SH-SY5Y (cell line): Measurements from ENCODE around the gene PSMC1.

Experiments used
- GATA2 ChIP-seq: IDR thresholded peaks from 2 replicates; pipeline ENCODE4 v1.6.1; 2011; ENCODE audit warnings: mild to moderate bottlenecking, low read depth, low read length
- GATA3 ChIP-seq: IDR thresholded peaks from 2 replicates; pipeline ENCODE4 v1.6.1; 2011; ENCODE audit warnings: low read depth, mild to moderate bottlenecking, low read length, moderate library complexity

Gene PSMC1

DNA sequence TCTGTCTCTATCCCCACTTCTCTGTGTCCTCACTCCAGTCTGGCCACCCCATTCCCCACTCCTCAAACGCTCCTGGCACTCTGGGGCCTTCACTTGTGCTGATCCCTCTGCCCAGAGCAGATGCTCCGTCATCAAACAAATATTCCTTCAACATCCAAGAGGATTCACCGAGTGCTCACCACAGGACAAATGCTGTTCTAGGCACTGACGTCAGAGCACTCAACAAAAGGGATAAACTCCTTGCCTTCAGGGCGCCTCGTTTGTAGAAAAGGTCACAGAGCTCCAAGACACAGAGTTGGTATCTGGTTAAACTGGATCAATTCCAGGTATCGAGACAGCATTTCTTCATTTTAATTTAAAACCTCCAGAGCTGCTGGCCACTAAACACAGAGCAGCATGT lies 35.3 kb downstream of the PSMC1 start:
- TF ChIP-seq GATA2 (no peak), GATA3 (no peak)

DNA sequence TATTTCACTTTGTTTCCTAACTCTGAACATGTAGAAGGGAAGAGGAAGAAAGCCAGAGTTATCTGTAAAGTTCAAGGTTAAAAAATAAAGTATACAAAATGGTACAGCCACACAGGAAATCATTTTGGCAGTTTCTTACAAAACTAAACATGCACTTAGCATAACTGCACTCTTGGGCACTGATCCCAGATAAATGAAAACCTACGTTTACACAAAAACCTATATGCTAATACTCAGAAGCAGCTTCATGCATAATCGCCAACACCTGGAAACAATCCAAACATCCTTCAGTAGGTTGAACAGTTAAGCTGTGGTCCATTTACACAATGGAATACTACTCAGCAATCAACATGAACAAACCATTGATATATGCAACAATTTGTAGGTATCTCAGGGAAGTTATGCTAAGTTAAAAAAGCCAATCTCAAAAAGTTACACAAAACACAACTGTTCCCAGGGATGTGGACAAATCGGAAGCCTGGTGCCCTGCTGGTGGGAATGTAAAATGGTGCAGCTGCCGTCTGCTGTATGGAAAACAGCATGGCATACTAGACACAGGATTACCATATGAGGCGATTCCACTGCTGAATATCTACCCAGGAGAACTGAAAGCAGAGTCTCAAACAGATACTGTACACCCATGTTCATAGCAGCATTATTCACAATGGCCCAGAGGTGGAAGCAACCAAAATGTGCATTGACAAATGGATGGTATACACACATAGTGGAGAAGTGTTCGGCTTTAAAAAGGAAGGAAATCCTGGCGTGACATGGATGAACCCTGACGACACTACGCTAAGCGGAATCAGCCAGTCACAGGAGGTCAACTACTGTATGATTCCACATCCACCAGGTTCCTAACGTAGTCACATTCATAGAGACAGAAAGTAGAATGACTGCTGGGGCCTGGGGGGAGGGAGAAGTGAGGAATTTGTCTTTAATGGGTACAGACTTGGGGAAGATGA lies 37.7 kb downstream of the PSMC1 start:
- no peak for TF ChIP-seq GATA3
- no peak for TF ChIP-seq GATA2

DNA sequence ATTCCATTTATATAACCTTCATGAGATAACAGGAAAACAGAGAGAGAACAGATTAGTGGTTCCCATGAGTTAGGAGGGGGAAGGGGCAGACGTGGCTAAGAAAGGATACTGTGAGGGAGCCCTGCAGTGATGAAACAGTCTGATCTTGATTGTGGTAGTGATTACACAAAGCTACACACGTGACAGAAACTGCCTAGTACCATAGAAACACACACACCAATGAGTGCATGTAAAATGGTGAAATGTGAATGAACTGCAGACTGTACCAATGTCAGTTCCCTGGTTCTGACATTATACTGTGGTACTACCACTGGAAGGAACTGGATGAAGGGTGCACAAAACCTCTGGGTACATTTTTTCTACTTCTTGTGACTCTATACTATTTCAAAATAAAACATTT lies 38.5 kb downstream of the PSMC1 start:
- TF ChIP-seq GATA2 (no peak), GATA3 (no peak)

DNA sequence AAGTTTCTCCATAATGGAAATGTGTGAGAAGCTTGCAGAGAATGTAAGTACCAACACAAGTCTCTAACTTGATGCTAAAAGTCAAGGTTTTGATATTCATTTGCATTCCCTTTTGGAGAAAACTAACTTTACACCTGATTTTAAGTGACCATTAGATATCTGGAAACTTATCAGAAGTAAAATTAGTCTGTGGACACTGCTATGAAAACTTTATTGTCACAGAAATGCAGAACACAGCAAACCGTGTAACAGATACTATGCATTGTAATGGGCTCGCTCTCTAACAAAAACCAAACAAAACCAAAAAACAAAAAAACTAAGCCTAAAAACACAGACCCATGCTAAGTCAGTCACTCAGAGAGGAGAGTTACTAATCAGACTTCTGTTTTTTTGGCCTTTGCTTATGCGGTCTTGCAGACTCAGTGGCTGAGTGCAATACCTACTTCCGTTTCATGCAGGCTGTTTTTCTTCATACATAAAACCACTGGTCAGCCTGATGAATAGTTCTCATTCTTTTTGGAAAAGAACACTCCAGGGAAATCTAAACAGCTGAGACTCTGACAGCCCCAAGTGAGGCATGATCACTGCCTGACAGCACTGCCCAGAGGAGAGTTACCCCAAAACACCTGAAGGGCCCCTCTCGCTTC lies 39.6 kb downstream of the PSMC1 start:
- TF ChIP-seq GATA3 (no peak), GATA2 (no peak)

GRCh38 chr14:90296641-90297040 lies 40.3 kb downstream of the PSMC1 start:
- TF ChIP-seq GATA2: no peak
- no peak for TF ChIP-seq GATA3

DNA sequence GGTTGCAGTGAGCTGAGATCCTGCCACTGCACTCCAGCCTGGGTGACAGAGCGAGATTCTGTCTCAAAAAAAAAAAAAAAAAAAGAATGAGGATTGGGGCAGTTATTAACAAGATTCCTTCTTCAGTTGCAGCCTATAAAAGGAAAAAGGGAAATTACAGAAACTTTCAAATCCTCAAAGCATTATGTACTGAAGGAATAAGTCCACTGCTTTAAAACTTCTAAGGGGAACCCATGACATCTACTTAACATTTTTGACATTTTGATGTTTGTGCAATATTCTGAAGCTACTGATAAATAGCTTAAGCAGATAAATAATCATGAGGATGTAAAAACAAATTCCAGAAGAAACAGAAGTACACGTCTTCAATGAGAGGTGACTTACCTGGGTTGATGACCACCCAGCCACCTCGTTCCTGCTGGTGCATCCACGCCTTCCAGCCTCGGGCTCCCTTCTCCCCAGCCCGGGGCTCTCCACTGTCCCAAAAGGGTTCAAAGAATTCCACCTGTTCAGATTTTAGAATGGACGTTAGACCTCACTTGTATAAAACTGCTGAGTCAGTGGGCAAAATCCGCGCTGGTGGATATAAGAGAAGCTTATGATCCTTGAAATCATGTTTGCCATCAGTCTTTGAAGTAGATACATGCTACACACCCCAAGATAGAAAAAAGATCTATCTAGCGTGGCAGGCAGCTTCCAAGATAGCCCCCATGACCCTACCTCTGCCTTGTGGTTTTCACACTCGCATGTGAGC lies 41.7 kb downstream of the PSMC1 start:
- no peak for TF ChIP-seq GATA3
- no peak for TF ChIP-seq GATA2

DNA sequence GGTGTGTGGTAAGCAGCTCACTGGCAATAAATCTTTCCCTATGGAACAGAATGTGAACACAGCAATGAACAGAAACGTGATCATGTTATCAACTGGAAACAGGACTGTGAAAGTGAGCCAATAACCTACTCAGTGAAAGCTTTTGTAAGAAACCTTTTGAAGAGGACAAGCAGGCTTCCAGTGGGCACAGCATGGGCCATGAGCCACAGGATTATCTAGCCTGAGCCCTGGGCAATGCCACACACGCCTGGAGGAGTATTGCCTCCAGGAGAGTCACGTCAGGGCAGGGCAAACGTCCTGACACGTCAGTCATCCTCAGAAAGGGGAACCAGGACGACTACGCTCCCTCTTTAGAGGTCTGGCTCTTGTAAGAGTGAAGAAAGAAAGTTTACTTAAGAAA lies 43.1 kb downstream of the PSMC1 start:
- TF ChIP-seq GATA2 (no peak), GATA3 (no peak)

- TF ChIP-seq GATA3 (no peak), GATA2 (no peak)
These were observed 44.3 kb downstream of the PSMC1 start for GRCh38 chr14:90300611-90301047.

- TF ChIP-seq GATA2 (no peak), GATA3 (no peak)
These were observed 44.8 kb downstream of the PSMC1 start for GRCh38 chr14:90301122-90301521.

DNA sequence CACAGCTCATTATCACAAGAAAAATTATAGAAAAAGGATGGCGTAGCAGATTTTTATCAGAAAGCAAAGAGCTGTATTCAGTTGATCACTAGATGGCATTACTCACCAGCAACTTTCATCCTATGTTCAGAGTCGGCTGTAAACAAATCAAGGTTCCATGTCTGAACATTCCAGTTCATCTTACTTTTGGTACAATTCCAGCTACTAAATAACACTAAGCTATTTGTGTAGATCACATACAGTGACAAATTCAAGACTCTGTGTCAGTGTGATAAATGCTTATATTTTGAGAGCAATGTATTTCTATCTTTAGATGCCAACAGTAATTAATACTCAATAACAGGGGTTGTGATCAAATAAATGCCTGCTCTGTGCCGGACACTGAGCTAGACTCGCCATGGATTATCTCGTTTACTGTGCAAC lies 45.3 kb downstream of the PSMC1 start:
- TF ChIP-seq GATA2: peak; percentile 48; the same call in 1 of the 2 replicates
- TF ChIP-seq GATA3: peak; percentile 54

GRCh38 chr14:90302529-90303303 lies 46.4 kb downstream of the PSMC1 start:
- TF ChIP-seq GATA2: no peak
- no peak for TF ChIP-seq GATA3

DNA sequence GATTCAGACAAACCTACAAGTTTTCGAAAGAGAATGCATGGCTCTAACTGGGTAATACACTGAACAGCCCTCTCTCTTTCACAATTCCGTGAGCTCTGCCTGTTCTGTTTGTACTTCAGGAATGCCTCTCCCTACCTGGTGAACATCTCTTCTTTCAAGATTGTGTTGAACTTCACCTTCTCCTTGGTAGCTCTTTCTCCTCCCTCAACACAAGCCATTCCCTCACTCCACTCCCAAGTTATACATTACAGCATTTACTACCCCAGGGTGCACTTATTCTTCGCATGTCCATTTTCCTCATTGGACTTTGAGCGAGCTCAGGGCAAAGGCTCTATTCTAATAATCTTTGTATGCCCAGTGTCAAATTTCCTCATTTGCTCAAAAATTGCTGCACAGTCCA lies 47.1 kb downstream of the PSMC1 start:
- TF ChIP-seq GATA3: no peak
- no peak for TF ChIP-seq GATA2

DNA sequence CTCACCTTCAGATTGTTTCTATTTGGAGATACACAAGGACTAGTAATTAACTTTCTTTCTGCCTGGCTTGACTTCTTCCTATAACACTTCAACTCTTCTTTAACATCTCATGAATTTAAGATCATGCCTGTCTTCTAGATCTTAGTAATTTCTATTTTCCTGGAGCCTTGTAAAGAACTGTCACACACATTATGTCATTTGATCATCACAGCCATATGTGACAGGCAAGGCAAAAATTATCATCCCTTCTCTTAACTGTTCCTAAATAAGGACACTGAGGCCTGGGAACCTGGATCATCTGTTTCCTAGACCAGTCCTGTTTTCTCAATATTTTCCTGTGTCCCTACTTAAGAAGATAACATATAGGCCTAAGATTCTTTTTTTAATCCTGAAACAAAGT lies 48.1 kb downstream of the PSMC1 start:
- no peak for TF ChIP-seq GATA2
- TF ChIP-seq GATA3: no peak

DNA sequence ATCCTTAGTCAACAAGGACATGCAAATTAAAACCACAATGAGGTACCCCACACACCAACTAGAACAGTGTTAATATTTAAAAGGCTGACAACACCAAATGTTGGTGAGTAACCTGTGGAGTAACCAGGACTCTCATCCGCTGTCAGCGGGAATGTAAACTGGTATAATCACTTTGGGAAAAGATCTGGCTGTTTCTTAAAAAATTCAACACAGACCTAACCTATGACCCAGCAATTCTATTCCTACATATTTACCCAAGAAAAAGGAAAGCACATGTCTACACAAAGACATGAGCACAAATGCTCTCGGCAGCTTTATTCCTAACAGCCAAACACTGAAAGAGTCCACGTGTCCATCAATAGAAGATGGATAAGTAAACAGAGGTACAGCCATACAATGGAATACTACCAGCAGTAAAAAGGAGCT lies 48.8 kb downstream of the PSMC1 start:
- TF ChIP-seq GATA2: no peak
- TF ChIP-seq GATA3: no peak

GRCh38 chr14:90308561-90308960 lies 52.2 kb downstream of the PSMC1 start:
- TF ChIP-seq GATA2 (no peak), GATA3 (no peak)

DNA sequence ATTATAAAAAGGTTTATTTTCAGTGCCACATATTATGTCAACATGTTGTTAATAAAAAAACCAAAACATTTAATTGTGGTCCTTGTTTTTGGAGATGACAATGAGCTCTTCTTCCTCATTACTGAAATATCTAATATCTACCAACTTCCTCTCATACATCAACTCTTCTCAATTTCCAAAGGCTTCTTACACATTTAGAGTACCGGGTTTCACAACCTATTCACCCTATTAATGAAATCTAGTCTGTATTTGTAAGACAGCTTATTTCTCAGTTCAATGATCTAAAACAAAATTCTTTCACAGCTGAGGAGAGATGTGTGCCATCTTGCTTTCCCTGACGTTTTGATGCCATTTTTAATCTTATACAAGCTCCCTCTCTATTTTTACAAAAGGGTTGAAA lies 60.9 kb downstream of the PSMC1 start:
- TF ChIP-seq GATA2 (no peak), GATA3 (no peak)
